ENCODE measurements around the gene FHOD3.

GRCh38 chr18:36398419-36398818, 100.9 kb downstream of the FHOD3 start:
- TF ChIP-seq CTCF (conservative IDR thresholded peaks at IDR 0.05; ENCODE audit: low read length): no peak
- TF ChIP-seq EZH2phosphoT487 (IDR thresholded peaks at IDR 0.05; ENCODE audit: borderline replicate concordance): no peak
